HG03097 (cell line): ENCODE measurements around the gene ANO7.

Experiments used
- ATAC-seq: cut with Tn5 transposase; IDR thresholded peaks from one replicate; pipeline ENCODE4 v1.9.1; 2021; ENCODE audit not compliant: unreplicated experiment, low FRiP score

The ANO7 gene

GRCh38 chr2:241188361-241189092 is at the start of gene ANO7:
Gene ANO7 (plus strand): TSS chr2:241188677. CDS start chr2:241190064, 1,387 bp downstream.
- no peak for ATAC-seq

- ATAC-seq, result no peak
These were observed 48.7 kb upstream of the ANO7 start for GRCh38 chr2:241139531-241140444.

- ATAC-seq, result no peak
These were observed 48.0 kb upstream of the ANO7 start for GRCh38 chr2:241140445-241140840.

GRCh38 chr2:241141214-241141770 is 47.2 kb upstream of the ANO7 start:
- ATAC-seq, result no peak

- ATAC-seq, result no peak
These were observed 46.4 kb upstream of the ANO7 start for GRCh38 chr2:241142063-241142462.

GRCh38 chr2:241142593-241142992 is 45.9 kb upstream of the ANO7 start:
- no peak for ATAC-seq

GRCh38 chr2:241146286-241146685 is 42.2 kb upstream of the ANO7 start:
- no peak for ATAC-seq

- no peak for ATAC-seq
These were observed 41.1 kb upstream of the ANO7 start for GRCh38 chr2:241147336-241147735.

GRCh38 chr2:241148239-241148638 is 40.2 kb upstream of the ANO7 start:
- ATAC-seq, result no peak

- peak; percentile 72 for ATAC-seq
These were observed 39.4 kb upstream of the ANO7 start, which contains the start of gene PASK for GRCh38 chr2:241148891-241149674. Gene PASK (minus strand): TSS chr2:241149472. CDS start chr2:241143032, 6,440 bp downstream.

GRCh38 chr2:241149675-241149924 is 38.9 kb upstream of the ANO7 start:
- ATAC-seq, result peak; percentile 19

- ATAC-seq, result peak; percentile 63
These were observed 38.4 kb upstream of the ANO7 start, which contains the start of gene PPP1R7 for GRCh38 chr2:241149925-241150659. Gene PPP1R7 (plus strand): TSS chr2:241150467. CDS start chr2:241150496, 29 bp downstream.

GRCh38 chr2:241150660-241151530 is 37.6 kb upstream of the ANO7 start:
- no peak for ATAC-seq

- ATAC-seq, result no peak
These were observed 36.4 kb upstream of the ANO7 start for GRCh38 chr2:241151934-241152660.

GRCh38 chr2:241153616-241154015 is 34.9 kb upstream of the ANO7 start:
- no peak for ATAC-seq

- no peak for ATAC-seq
These were observed 33.6 kb upstream of the ANO7 start for GRCh38 chr2:241154915-241155314.

GRCh38 chr2:241155936-241156335 is 32.5 kb upstream of the ANO7 start:
- ATAC-seq, result no peak

- no peak for ATAC-seq
These were observed 31.5 kb upstream of the ANO7 start for GRCh38 chr2:241156971-241157441.
